HepG2 (cell line): ENCODE measurements around the gene SLC41A3. TPM values are rescaled to one million over a fixed set of nuclear protein-coding genes. Genes with fewer than 3 reads are reported as not detected.

ENCODE experiments used
- ATAC-seq: fragments of 200-7000 bp; cut with Tn5 transposase; 3 replicates; pipeline ENCODE4 v1.9.1; 2020; ENCODE audit warnings: mild to moderate bottlenecking, moderate library complexity
- BruUV-seq: library from RNA; stranded (reverse); fragments of 400-500 nt; replicated peaks from 2 replicates; lab custom pipeline; 2021; lab: Mats Ljungman, UMichigan
- CTCF ChIA-PET: fragments of 300-600 bp; formaldehyde crosslinking; extraction: SDS; loops from one replicate; lab custom pipeline; 2021; ENCODE audit warnings: low total read pairs, inconsistent platforms, low intra/inter-chr PET ratio; lab: Yijun Ruan, JAX
- POLR2A ChIA-PET: fragments of 350-600 bp; sonication (Branson Sonifier 250); formaldehyde crosslinking; loops from one replicate; lab custom pipeline; 2020; ENCODE audit warnings: antibody characterized with exemption, inconsistent platforms; lab: Yijun Ruan, JAX
- DNase-seq: peaks from one replicate; pipeline ENCODE4 v3.0.0-alpha.2; 2015; ENCODE audit warnings: low spot score
- FAIRE-seq: peaks from 3 replicates; lab custom pipeline; 2011; peaks lifted over from hg19 to GRCh38; lab: Jason Lieb, UNC
- H2AFZ ChIP-seq: one replicate; pipeline ENCODE4 v1.6.1; 2011; ENCODE audit warnings: low read length, inconsistent platforms
- H3K27ac ChIP-seq: fragments of 300-600 bp; 3 replicates; pipeline ENCODE4 v1.8.0; 2011; ENCODE audit warnings: mixed run types, mild to moderate bottlenecking, mixed read lengths, low read length, inconsistent platforms; ENCODE audit not compliant: insufficient read depth; ENCODE audit errors: extremely low read length
- H3K27me3 ChIP-seq, 2 experiments: fragments of 200-600 bp in 1 of 2; 2 replicates in 1 of 2; 3 replicates in 1 of 2; pipeline versions ENCODE4 v1.6.0 to v1.8.0; 2011; ENCODE audit warnings: low read length in 2 of 2, mild to moderate bottlenecking in 2 of 2, moderate library complexity in 2 of 2, inconsistent platforms in 1 of 2; ENCODE audit not compliant: insufficient read depth in 2 of 2, control insufficient read depth in 1 of 2
- H3K36me3 ChIP-seq, 2 experiments: fragments of 200-600 bp in 1 of 2; replicated peaks in 1 of 2; 2 replicates in 1 of 2; 3 replicates in 1 of 2; pipeline versions ENCODE4 v1.5.1 to v1.8.0; 2011; ENCODE audit warnings: low read length in 2 of 2, inconsistent platforms in 1 of 2; ENCODE audit not compliant: insufficient read depth in 2 of 2, control insufficient read depth in 1 of 2
- H3K4me1 ChIP-seq: 2 replicates; pipeline ENCODE4 v1.5.1; 2012; ENCODE audit warnings: low read length, inconsistent platforms; ENCODE audit not compliant: insufficient read depth
- H3K4me2 ChIP-seq: 2 replicates; pipeline ENCODE4 v1.6.0; 2011; ENCODE audit warnings: low read depth, low read length, inconsistent platforms
- H3K4me3 ChIP-seq, 3 experiments: fragments of 200-600 bp in 1 of 3; sonication (generic), shearing (Covaris generic) in 1 of 3; replicated peaks in 1 of 3; 2 replicates each; pipeline ENCODE4 v1.5.1; 2011 to 2016; ENCODE audit warnings: low read length in 3 of 3, inconsistent platforms in 2 of 3, low read depth in 2 of 3, mild to moderate bottlenecking in 2 of 3, control low read depth in 1 of 3, mixed read lengths in 1 of 3; ENCODE audit not compliant: insufficient read depth in 1 of 3
- H3K79me2 ChIP-seq: one replicate; pipeline ENCODE4 v1.6.1; 2011; ENCODE audit warnings: low read length, inconsistent platforms; ENCODE audit not compliant: insufficient read depth
- H3K9ac ChIP-seq: 2 replicates; pipeline ENCODE4 v1.6.0; 2011; ENCODE audit warnings: mild to moderate bottlenecking, low read depth, low read length, inconsistent platforms; ENCODE audit not compliant: insufficient read depth
- H3K9me3 ChIP-seq: 2 replicates; pipeline ENCODE4 v1.5.1; 2012; ENCODE audit warnings: mild to moderate bottlenecking, low read length
- H4K20me1 ChIP-seq: 2 replicates; pipeline ENCODE4 v1.6.0; 2011; ENCODE audit warnings: inconsistent platforms, mild to moderate bottlenecking, low read length, moderate library complexity; ENCODE audit not compliant: insufficient read depth
- ARNT2 ChIP-seq: sonication (generic); formaldehyde crosslinking; IDR thresholded peaks from 2 replicates; pipeline ENCODE4 v1.8.0; 2022; ENCODE audit warnings: mild to moderate bottlenecking, low read depth, missing genetic modification reagents, moderate library complexity
- ATF7-NPFF ChIP-seq: sonication (generic); formaldehyde crosslinking; IDR thresholded peaks from 2 replicates; pipeline ENCODE4 v1.8.1; 2023; ENCODE audit warnings: mild to moderate bottlenecking, low read depth, missing genetic modification reagents, moderate library complexity
- ELF1 ChIP-seq: sonication (generic); formaldehyde crosslinking; IDR thresholded peaks from 2 replicates; pipeline ENCODE4 v1.4.0; 2020; ENCODE audit warnings: missing genetic modification reagents
- ETV5 ChIP-seq: IDR thresholded peaks from 2 replicates; pipeline ENCODE4 v1.6.1; 2018; ENCODE audit warnings: missing biosample characterization, missing genetic modification reagents, inconsistent platforms, borderline replicate concordance
- HNRNPL ChIP-seq: fragments of 200-400 bp; formaldehyde crosslinking; IDR thresholded peaks from 2 replicates; pipeline ENCODE4 v1.6.1; 2017; ENCODE audit warnings: mild to moderate bottlenecking, low read depth, low read length
- KDM6A ChIP-seq: IDR thresholded peaks from 2 replicates; pipeline ENCODE4 v1.6.1; 2016; ENCODE audit warnings: low read depth
- SMC3 ChIP-seq: IDR thresholded peaks from 2 replicates; pipeline ENCODE4 v1.6.1; 2011; ENCODE audit warnings: low read length, improper control_type of control experiment
- TEF ChIP-seq: sonication (generic); formaldehyde crosslinking; IDR thresholded peaks from 2 replicates; pipeline ENCODE4 v1.5.0; 2020; ENCODE audit warnings: missing genetic modification reagents
- TOE1 ChIP-seq: sonication (generic); formaldehyde crosslinking; IDR thresholded peaks from 2 replicates; pipeline ENCODE4 v1.4.0; 2020; ENCODE audit warnings: mild to moderate bottlenecking, missing genetic modification reagents
- ZNF224 ChIP-seq: sonication (generic); formaldehyde crosslinking; IDR thresholded peaks from 2 replicates; pipeline ENCODE4 v1.5.0; 2020; ENCODE audit warnings: mild to moderate bottlenecking, missing genetic modification reagents
- ZNF235 ChIP-seq: sonication (generic); formaldehyde crosslinking; IDR thresholded peaks from 2 replicates; pipeline ENCODE4 v1.8.1; 2023; ENCODE audit warnings: mild to moderate bottlenecking, missing genetic modification reagents, borderline replicate concordance
- ZNF562 ChIP-seq: sonication (generic); formaldehyde crosslinking; IDR thresholded peaks from 2 replicates; pipeline ENCODE4 v1.8.0; 2022; ENCODE audit warnings: missing genetic modification reagents, borderline replicate concordance
- ZNF563 ChIP-seq: sonication (generic); formaldehyde crosslinking; IDR thresholded peaks from 2 replicates; pipeline ENCODE4 v1.8.0; 2022; ENCODE audit warnings: mild to moderate bottlenecking, moderate library complexity, missing genetic modification reagents
- ZZZ3 ChIP-seq: sonication (generic); formaldehyde crosslinking; IDR thresholded peaks from 2 replicates; pipeline ENCODE4 v1.4.0; 2020; ENCODE audit warnings: missing genetic modification reagents, mild to moderate bottlenecking, borderline replicate concordance
- WGBS: methylation state at CpG from one replicate; pipeline ENCODE4 v1.1.6; 2017; ENCODE audit warnings: low lambda C conversion rate; 5-methylcytosine and 5-hydroxymethylcytosine counted together
- in situ Hi-C: cut with HindIII; loops from 2 replicates; pipeline ENCODE4 v1.10.0; 2017; ENCODE audit warnings: low pct_unique_long_range_greater_than_20kb; ENCODE audit not compliant: extremely low pct_ligation_motif_present
- intact Hi-C: fragments of 100-400 bp; cut with micrococcal nuclease; formaldehyde crosslinking; loops from one replicate; pipeline ENCODE4 v1.10.0; 2022; ENCODE audit not compliant: unreplicated experiment
- polyA plus RNA-seq, 8 experiments: library from polyadenylated mRNA; depleted of rRNA in 3 of 8; stranded (reverse) in 7 of 8; unstranded in 1 of 8; fragments of >200 nt; fragmentation: Illumina TruSeq in 4 of 8; extraction: Trizol in 4 of 8; gene quantifications; 2 replicates each; pipeline versions ENCODE4 v1.2.1 to v1.2.3, GENCODE V29; 2011 to 2016; ENCODE audit warnings: low read depth in 4 of 8, missing spikeins in 1 of 8, mixed read lengths in 1 of 8; ENCODE audit not compliant: insufficient read depth in 1 of 8
- total RNA-seq, 5 experiments: library from RNA; depleted of rRNA; stranded (reverse); fragments of >200 nt; fragmentation: Illumina TruSeq; extraction: Trizol; gene quantifications; 2 replicates each; pipeline ENCODE4 v1.2.3, GENCODE V29; 2016; ENCODE audit warnings: low read depth in 1 of 5

The SLC41A3 gene
- total and polyA plus RNA-seq, 2 of the 13 experiments (the other 11 are each of a cell fraction or from before 2014, with no cell fraction given), result 26.0 to 71.1 TPM

- POLR2A ChIA-PET, result interaction anchor here (1.0 kb wide), 1 partner anchor 65 kb away, joined by 3 read pairs; no protein-coding TSS in a partner anchor
- CTCF ChIA-PET, result interaction anchor here (2.1 to 4.2 kb wide), 3 partner anchors 64 to 256 kb away, joined by 16 to 27 read pairs (median 25); no protein-coding TSS in a partner anchor
- ATAC-seq (no peak), DNase-seq (no peak), FAIRE-seq (no peak)
- Histone ChIP-seq H3K36me3 (no peaks in the 10 kb centered on the region), H3K4me3 (no peak overlapping the region), H3K9me3 (no peaks in the 10 kb centered on the region), H2AFZ (no peak overlapping the region), H3K27ac (no peak overlapping the region), H3K27me3 (no peaks in the 10 kb centered on the region), H4K20me1 (no peaks in the 10 kb centered on the region), H3K4me1 (no peaks in the 10 kb centered on the region), H3K9ac (no peak overlapping the region), H3K4me2 (no peak overlapping the region), H3K79me2 (no peaks in the 10 kb centered on the region)
- in situ Hi-C loops (loop anchor here (10.0 to 25.0 kb wide), 2 partner anchors 61 to 229 kb away; partner anchors contain the start of gene KLF15), intact Hi-C loops (loop anchor here (1.0 kb wide), 4 partner anchors 65 to 256 kb away; no protein-coding TSS in a partner anchor)
- no CpG with 5 or more reads among the region's 6 CpGs for WGBS
- TF ChIP-seq ZNF562 (CRISPR knock-in tag) (no peak), HNRNPL (no peak), ZNF224 (CRISPR knock-in tag) (no peak), TEF (CRISPR knock-in tag) (no peak), ELF1 (CRISPR knock-in tag) (no peak), ARNT2 (no peak), ATF7-NPFF (no peak), TOE1 (CRISPR knock-in tag) (no peak), KDM6A (CRISPR knock-in tag) (no peak), ETV5 (no peak), ZNF563 (CRISPR knock-in tag) (no peak), ZZZ3 (CRISPR knock-in tag) (no peak), ZNF235 (CRISPR knock-in tag) (no peak), SMC3 (no peak)
- no TSS peak for BruUV-seq
Measured at GRCh38 chr3:126133606-126134005, 49.7 kb upstream of the SLC41A3 start.
